NCI-H1092 treated with DMSO at 0.1 percent for 48 hours (cell line): Measurements from ENCODE around the gene CEACAM3.
"Not testable (repeated sequence)": the region's sequence is repeated elsewhere in the genome, so short reads cannot be mapped to it uniquely, and the experiment has no call there.

Source experiments
- DNase-seq: peaks from one replicate; lab custom pipeline; 2025; lab: John Stamatoyannopoulos, UW

Gene CEACAM3

DNA sequence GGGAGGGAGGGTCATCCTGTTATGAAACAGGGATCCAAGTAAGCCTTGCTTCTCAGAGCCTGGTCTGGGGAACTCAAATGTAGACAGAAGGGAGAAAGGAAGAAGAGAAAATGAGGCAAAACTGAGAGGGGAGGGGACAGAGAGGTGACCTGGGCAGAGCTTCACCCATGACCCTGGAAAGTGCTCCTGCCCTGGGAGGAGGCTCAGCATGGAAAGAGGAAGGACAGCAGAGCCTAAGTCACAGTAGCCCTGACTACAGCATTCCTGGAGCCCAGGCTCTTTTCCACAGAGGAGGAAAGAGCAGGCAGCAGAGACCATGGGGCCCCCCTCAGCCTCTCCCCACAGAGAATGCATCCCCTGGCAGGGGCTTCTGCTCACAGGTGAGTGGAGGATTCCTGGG lies at the start of gene CEACAM3:
CEACAM3 (plus strand) TSS at position 226 of the 400 bp plus-strand sequence; CDS start at position 317, 91 bp downstream.
- no peak for DNase-seq

DNA sequence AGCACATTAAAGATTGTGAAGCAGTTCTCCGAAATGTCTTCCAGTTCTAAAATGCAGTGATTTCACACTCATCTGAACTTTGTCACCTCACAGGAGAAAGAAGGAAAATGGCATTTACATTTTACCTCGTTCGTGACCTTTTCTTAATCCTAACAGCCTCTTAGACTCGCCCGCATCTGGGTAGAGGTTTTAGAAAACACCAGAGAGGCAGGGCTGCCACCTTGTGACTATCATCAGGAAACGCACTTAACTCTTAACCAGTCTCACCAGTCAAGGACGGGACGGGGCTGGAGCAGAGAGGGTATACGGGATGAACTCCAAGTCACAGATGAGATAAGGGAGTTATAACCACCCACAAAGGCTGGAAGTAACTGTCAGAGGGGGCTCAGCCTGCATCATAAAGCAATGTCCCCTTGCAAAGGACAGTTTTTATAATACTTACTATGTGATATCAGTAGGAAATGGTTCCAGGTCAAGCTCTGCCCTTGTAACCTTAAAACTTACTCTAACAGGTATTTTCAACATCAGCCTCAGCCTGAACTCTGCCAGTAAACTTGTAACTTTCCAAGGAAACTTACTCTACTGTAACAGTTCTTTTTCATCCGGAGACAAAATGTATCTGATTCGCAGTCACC lies 49.7 kb upstream of the CEACAM3 start:
- DNase-seq = peak; percentile 84

DNA sequence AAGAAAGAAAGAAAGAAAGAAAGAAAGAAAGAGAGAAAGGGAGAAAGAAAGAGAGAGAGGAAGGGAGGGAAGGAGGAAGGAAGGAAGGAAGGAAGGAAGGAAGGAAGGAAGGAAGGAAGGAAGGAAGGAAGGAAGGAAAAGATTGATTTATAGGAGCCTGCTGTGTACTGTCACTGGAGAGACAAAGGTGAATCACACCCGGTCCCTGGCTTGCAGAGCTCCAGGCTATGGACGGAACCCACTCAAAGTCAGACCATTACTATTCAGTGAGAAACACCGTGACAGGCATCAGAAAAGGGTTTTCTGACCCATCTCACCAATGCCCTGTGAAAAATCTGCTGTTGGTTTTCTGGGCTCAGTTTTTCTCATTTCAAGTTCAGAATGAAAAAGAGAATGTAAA lies 48.4 kb upstream of the CEACAM3 start:
- DNase-seq = no peak

- DNase-seq = peak; percentile 57
Observed at GRCh38 chr19:41750248-41751134, 45.9 kb upstream of the CEACAM3 start.

- no peak for DNase-seq
Observed at GRCh38 chr19:41753159-41753558, 43.2 kb upstream of the CEACAM3 start.

- peak; percentile 77 for DNase-seq
Observed at GRCh38 chr19:41753936-41754529, 42.4 kb upstream of the CEACAM3 start.

GRCh38 chr19:41755328-41755913 lies 41.0 kb upstream of the CEACAM3 start, which contains the start of gene CEACAM6:
Gene CEACAM6 (plus strand): TSS chr19:41755530. CDS start chr19:41755639, 109 bp downstream.
- DNase-seq = no peak

DNA sequence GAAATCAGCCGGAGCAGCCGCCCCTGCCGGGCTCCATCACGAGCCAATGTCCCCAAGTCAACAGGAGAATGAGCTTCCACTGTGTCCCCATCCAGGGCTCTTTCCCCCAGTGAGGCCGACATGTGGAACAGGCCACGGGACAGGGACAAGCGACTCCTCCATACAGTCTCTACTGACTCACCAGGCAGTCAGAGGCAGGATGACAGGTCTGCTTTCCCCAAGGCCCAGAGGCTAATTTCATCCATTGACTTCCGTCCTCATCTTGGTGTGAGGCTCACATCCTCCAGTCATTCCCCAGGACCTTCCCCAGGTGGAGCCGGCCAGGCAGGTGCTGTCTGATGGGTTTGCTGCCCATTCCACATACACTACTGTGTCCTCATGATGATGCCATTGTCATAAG lies 37.5 kb upstream of the CEACAM3 start:
- DNase-seq = no peak

- DNase-seq = no peak
Observed at GRCh38 chr19:41767115-41767514, 29.3 kb upstream of the CEACAM3 start.

- DNase-seq = not testable (repeated sequence)
Observed at GRCh38 chr19:41768105-41768504, 28.3 kb upstream of the CEACAM3 start.

GRCh38 chr19:41769608-41770007 lies 26.8 kb upstream of the CEACAM3 start:
- DNase-seq = no peak

DNA sequence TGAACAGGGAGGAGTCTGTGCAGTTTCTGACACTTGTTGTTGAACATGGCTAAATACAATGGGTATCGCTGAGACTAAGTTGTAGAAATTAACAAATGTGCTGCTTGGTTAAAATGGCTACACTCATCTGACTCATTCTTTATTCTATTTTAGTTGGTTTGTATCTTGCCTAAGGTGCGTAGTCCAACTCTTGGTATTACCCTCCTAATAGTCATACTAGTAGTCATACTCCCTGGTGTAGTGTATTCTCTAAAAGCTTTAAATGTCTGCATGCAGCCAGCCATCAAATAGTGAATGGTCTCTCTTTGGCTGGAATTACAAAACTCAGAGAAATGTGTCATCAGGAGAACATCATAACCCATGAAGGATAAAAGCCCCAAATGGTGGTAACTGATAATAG lies 25.0 kb upstream of the CEACAM3 start:
- DNase-seq = no peak

DNA sequence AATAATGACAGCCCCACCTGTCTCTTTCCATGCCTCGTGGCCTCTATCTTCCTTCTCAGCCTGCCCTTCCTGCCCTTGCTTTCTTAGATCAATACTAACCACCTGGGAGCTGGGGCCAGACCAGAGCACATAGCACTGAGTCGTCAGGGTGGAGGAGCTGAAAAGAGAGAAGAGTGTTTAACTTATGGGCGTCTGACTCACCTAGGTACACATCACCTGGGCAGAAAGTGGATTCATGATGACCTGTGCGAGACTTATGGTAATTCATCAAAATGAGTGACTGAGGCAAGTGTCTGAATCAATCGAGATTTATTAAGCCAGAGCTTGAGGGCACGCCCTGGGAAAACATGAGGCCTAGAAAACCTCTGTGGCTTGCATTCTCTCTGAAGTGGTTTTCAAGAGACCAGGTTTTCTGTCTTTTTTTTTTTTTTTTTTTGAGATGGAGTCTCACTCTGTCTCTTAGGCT lies 21.8 kb upstream of the CEACAM3 start:
- DNase-seq = peak; percentile 86

- DNase-seq = no peak
Observed at GRCh38 chr19:41776700-41777099, 19.7 kb upstream of the CEACAM3 start.

- no peak for DNase-seq
Observed at GRCh38 chr19:41783612-41784011, 12.8 kb upstream of the CEACAM3 start.

DNA sequence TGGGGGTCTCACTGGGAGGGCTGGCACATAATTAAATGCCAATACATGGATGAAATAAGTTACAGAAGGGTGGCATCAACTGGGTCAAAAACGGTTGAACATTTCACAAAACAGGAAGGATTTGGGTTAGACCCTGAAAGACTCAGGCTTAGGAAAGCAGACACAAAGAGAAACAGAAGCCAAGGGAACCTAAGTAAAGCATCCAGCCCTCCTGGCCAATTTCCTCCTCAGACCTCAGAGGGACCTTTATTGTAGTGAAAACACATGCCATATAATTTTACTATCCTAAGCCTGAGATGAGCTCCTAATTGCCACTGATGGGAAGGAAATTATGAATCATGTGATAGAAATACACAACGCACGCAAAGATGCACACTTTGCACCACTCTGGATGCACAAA lies 12.1 kb upstream of the CEACAM3 start:
- no peak for DNase-seq

DNA sequence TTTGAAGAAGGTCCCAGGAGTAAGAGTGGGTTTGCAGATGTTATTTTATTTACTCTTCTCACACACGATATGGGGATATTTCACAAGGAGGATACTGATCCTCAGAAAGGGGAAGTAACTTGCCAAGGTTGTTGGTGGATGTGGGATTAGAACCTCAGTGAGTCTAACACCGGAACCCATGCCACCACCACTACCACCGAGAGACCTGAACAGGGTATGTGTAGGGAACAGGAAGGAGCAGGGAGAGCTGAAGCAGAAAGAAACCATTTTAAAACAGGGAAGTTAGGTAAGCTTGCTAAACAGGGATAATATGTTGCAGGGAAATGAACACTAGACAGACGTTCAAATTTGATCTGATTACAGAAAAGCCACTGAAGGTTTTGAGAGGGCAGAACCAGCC lies 11.6 kb upstream of the CEACAM3 start:
- no peak for DNase-seq

- DNase-seq = peak; percentile 87
Observed at GRCh38 chr19:41785653-41786052, 10.7 kb upstream of the CEACAM3 start.

DNA sequence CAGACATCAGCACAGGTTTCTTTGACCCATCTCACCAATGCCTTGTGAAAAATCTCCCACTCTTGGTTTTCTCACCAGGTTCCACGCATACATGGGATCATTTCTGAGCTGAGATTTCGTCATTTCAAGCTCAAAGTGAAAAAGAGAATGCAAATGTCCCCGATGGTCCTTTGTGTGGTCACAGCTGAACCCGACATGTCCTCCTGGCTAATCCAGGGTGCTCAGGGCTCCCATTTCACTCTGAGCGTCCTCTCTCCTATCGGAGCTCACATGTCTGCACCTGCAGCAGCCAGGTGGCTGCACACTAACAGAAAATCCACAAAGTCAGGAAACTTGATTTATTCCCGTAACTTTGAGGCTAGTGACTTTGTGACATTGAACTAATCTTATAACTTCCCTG lies 9.3 kb upstream of the CEACAM3 start:
- DNase-seq = no peak

- not testable (repeated sequence) for DNase-seq
Observed at GRCh38 chr19:41788518-41788917, 7.9 kb upstream of the CEACAM3 start.

DNA sequence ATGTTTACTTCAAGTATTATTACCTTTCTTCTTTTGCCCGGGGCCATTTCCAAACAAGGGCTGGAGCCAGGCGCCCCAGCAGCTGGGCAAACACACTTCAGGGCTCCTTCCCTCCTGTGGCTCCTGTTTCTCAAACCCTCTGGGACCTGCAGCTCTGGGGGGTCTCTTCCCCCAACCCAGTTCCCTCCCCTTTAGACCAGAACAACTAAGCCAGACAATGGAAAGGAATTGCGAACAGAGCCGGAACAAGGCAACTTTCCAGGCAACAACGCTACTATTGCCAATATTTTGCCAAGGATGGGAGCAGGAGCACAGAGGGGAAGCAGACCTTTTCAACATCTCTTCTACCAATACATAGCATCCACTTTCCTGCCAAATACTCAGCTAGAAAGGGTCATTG lies 7.3 kb upstream of the CEACAM3 start:
- DNase-seq = peak; percentile 94
